ENCODE measurements around the gene FHIT.
A peak's percentile ranks its signal among the peaks of the same experiment; 100 is the strongest.

FHIT gene

DNA sequence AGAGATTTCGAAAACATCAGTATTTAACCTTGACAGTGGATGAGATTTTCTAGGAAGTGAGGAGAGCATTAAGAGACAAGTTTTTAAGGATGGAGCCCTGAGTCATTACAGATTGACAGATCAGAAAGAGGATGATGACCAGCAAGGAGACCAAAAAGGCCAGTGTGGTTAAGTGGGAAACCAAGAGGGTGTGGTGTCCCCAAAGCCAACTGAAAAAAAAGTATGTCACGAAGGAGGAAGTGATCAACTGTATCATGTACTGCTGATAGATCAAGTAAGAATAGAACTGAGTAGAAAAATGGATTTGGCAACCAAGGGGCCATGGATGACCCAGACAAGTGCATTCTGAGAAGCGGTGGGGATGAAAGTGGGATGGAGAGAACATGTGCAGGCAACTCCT, 491.8 kb downstream of the FHIT start:
- no peak overlapping the region for H3K4me3 ChIP-seq (ENCODE audit: low read depth, low read length)
- DNase-seq (ENCODE audit: low read depth), result no peak
- TF ChIP-seq, protein P1, sequence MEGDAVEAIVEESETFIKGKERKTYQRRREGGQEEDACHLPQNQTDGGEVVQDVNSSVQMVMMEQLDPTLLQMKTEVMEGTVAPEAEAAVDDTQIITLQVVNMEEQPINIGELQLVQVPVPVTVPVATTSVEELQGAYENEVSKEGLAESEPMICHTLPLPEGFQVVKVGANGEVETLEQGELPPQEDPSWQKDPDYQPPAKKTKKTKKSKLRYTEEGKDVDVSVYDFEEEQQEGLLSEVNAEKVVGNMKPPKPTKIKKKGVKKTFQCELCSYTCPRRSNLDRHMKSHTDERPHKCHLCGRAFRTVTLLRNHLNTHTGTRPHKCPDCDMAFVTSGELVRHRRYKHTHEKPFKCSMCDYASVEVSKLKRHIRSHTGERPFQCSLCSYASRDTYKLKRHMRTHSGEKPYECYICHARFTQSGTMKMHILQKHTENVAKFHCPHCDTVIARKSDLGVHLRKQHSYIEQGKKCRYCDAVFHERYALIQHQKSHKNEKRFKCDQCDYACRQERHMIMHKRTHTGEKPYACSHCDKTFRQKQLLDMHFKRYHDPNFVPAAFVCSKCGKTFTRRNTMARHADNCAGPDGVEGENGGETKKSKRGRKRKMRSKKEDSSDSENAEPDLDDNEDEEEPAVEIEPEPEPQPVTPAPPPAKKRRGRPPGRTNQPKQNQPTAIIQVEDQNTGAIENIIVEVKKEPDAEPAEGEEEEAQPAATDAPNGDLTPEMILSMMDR (IDR thresholded peaks at IDR 0.05; ENCODE audit: low read depth, low read length, missing control alignments), result no peak

DNA sequence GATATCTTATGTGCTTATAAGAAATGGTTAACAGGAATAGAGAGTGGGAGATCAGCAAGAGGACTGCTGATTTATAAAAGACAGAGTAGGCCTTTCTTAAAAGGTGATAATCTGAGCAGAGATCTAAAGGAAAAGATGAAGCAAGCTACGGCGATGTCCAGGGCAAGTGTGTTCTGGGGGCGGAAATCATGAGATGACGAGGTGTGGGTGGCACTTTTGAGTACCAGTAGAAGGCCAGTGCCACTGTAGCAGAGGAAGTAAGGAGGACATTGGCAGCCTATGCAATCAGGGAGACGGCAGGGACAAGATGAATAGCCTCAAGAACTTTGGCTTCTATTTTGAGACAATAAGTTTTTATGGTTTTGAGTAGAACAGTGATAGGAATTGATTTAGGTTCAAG, 492.4 kb downstream of the FHIT start:
- DNase-seq (ENCODE audit: low read depth), result no peak
- no peak overlapping the region for H3K4me3 ChIP-seq (ENCODE audit: low read depth, low read length)
- TF ChIP-seq, protein P1 (IDR thresholded peaks at IDR 0.05; ENCODE audit: low read depth, low read length, missing control alignments), result no peak

DNA sequence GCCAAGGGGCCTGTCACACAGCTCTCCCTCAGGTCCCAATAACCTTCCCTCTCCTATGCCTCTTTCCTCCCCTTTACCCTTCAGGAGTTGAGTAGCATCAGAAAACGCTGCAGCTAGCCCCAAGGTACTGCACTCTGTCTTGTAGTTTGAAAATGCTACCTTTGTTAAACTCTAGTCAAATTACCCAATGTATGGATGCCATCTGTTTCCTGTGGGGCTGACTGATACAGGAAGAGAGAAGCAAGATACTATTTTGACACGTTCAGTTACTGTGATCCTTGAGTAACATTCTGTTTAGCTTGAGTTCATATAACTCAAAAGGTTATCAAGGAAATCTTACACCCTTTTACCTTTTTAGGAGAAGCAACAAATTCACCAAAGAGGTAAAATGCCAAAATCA, 493.1 kb downstream of the FHIT start:
- no peak overlapping the region for H3K4me3 ChIP-seq (ENCODE audit: low read depth, low read length)
- TF ChIP-seq, protein P1 (IDR thresholded peaks at IDR 0.05; ENCODE audit: low read depth, low read length, missing control alignments), result no peak
- no peak for DNase-seq (ENCODE audit: low read depth)

DNA sequence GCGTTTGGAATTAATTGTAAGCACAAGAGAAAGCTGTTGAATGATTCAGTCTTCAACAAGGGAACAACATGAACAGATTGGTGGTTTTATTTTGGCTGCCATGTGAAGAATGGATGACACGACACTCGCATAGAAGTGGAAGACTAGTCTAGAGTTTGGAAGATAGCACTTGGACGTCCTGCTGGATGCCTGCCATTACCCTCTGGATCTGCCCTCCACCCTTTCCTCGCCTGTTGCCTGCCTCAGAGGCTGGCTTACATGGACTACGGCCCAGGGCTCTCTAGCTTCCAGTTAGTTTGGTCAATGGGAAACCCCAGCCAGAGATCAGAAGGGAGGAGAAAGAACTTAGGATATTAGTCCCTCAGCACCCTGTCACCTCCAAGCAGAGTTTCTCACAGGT, 493.5 kb downstream of the FHIT start:
- no peak for DNase-seq (ENCODE audit: low read depth)
- TF ChIP-seq, protein P1 (IDR thresholded peaks at IDR 0.05; ENCODE audit: low read depth, low read length, missing control alignments), result no peak
- H3K4me3 ChIP-seq (ENCODE audit: low read depth, low read length), result no peak overlapping the region

DNA sequence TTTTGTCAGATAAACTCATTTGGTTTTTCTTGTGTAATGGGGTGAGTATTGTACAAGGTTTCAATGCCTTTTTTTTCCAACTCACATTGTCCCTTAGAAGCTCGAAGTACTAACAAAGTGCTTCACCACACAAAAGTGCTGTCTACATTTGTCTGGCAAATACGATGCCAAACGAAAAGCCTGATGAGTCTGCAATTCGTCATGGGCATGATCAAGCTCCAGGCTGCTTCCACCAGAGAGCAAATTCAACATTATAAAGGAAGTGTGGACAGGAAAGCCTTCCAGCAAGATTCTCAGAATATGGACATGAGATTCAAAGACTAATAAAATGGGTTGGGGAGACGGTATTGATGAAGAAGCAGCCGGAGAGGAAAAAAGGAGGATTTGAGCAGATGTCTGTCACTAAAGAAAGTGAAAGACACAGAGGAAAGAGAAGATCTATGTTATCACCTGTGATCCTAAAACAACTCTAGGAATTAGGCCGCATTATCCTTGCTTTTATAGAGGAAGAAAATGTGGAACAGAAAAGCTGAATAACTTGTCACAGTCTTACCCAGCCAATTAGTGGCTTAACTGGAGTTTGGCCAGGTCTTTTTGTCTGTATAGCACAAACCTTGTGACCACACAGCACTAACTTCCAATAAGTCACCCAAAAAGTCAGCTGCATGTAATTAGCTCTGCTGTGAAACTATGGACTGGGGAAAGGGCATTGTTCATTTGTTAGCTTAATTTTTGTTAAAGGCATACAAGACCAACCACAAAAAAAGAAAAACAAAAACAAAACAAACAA, 494.8 kb downstream of the FHIT start:
- DNase-seq (ENCODE audit: low read depth), result no peak
- TF ChIP-seq, protein P1 (IDR thresholded peaks at IDR 0.05; ENCODE audit: low read depth, low read length, missing control alignments), result no peak
- no peak overlapping the region for H3K4me3 ChIP-seq (ENCODE audit: low read depth, low read length)

DNA sequence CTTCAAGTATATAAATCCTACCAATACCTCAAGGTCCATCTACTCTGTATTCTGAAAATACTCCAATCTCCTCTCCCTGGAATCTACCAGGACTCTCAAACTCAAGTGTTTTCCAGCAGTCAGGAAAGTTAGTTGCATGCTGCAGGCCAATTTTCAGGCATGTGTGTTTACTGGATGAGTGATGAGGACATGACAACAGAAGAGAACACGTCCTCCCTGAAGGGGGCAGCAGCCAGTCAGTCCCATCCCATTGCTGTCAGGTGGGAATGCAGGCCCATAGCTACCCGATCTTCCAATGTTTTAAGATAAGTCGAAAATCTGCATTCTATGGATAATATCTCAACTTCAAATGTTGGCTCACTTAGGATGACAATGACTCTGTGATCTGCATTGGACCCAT, 496.2 kb downstream of the FHIT start:
- DNase-seq (ENCODE audit: low read depth), result no peak
- TF ChIP-seq, protein P1 (IDR thresholded peaks at IDR 0.05; ENCODE audit: low read depth, low read length, missing control alignments), result peak; percentile 30
- no peak overlapping the region for H3K4me3 ChIP-seq (ENCODE audit: low read depth, low read length)

DNA sequence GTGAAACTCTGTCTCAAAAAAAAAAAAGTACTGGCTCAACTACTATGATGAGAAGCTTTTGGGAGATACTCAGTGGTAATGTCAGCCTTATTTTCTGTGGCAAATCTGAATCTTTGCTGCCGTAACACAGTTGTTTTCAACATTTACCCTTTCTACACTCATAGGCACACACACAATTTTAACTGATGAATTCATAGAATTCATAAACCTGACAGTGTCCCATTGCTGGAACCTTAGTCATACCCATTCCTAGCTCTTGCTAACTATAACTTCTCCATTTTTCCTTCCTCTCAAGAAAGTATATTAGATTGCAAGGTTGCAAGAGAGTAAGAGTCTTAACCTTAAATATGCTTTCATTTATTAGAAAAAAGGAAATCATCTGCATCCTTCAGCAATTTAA, 496.6 kb downstream of the FHIT start:
- H3K4me3 ChIP-seq (ENCODE audit: low read depth, low read length), result no peak overlapping the region
- TF ChIP-seq, protein P1 (IDR thresholded peaks at IDR 0.05; ENCODE audit: low read depth, low read length, missing control alignments), result no peak
- DNase-seq (ENCODE audit: low read depth), result no peak
